Naive thymus-derived CD4-positive, alpha-beta T cell (primary cell): Measurements from ENCODE around the gene ATP6V0E1. TPM values are rescaled to one million over a fixed set of nuclear protein-coding genes. Genes with fewer than 3 reads are reported as not detected.

Source experiments
- ATAC-seq: fragments of 150-1000 bp; cut with Tn5 transposase; 2 replicates; pipeline ENCODE4 v1.10.0; 2021; ENCODE audit warnings: mild to moderate bottlenecking, moderate library complexity
- CTCF ChIA-PET: fragments of 350-600 bp; sonication (Branson Sonifier 250); formaldehyde crosslinking; loops from one replicate; lab custom pipeline; 2021; ENCODE audit warnings: antibody characterized with exemption; lab: Charles Lee
- POLR2A ChIA-PET: fragments of 350-600 bp; sonication (Branson Sonifier 250); formaldehyde crosslinking; loops from one replicate; lab custom pipeline; 2021; ENCODE audit warnings: antibody characterized with exemption, inconsistent platforms; lab: Charles Lee
- DNase-seq, 9 donors: peaks; one replicate each; pipeline versions ENCODE4 v3.0.0 to v3.0.0-alpha.2; 2020 to 2022; ENCODE audit warnings: mixed read lengths in 1 of 9
- H3K27ac ChIP-seq: one replicate; pipeline ENCODE4 v1.7.0; 2013; ENCODE audit warnings: mild to moderate bottlenecking, low read depth, low read length, moderate library complexity
- H3K27me3 ChIP-seq, 2 donors: one replicate each; pipeline ENCODE4 v1.7.0; 2013; ENCODE audit warnings: low read length in 2 of 2, mild to moderate bottlenecking in 2 of 2, moderate library complexity in 2 of 2; ENCODE audit not compliant: control insufficient read depth in 2 of 2, insufficient read depth in 2 of 2
- H3K36me3 ChIP-seq, 3 experiments: 1 replicate in 2 of 3; 2 replicates in 1 of 3; pipeline ENCODE4 v1.7.0; 2013; ENCODE audit warnings: low read length in 3 of 3, mild to moderate bottlenecking in 3 of 3, moderate library complexity in 1 of 3; ENCODE audit not compliant: insufficient read depth in 3 of 3, control insufficient read depth in 2 of 3
- H3K4me1 ChIP-seq, 2 donors: one replicate each; pipeline ENCODE4 v1.7.0; 2013; ENCODE audit warnings: low read length in 2 of 2, mild to moderate bottlenecking in 2 of 2, moderate library complexity in 1 of 2; ENCODE audit not compliant: control insufficient read depth in 2 of 2, insufficient read depth in 2 of 2
- H3K4me3 ChIP-seq: 2 replicates; pipeline ENCODE4 v1.7.0; 2013; ENCODE audit warnings: mild to moderate bottlenecking, low read length
- H3K9me3 ChIP-seq, 3 experiments: 1 replicate in 2 of 3; 2 replicates in 1 of 3; pipeline ENCODE4 v1.7.0; 2013; ENCODE audit warnings: low read length in 3 of 3; ENCODE audit not compliant: control insufficient read depth in 2 of 3
- H3K27ac Mint-ChIP-seq, 9 donors: one replicate each; pipeline ENCODE4 v1.8.0; 2020 to 2022; ENCODE audit warnings: mixed read lengths in 9 of 9, mild to moderate bottlenecking in 8 of 9, moderate library complexity in 5 of 9, inconsistent platforms in 2 of 9
- H3K27me3 Mint-ChIP-seq, 5 donors: one replicate each; pipeline ENCODE4 v1.8.0; 2021 to 2022; ENCODE audit warnings: mixed read lengths in 5 of 5, mild to moderate bottlenecking in 1 of 5
- H3K36me3 Mint-ChIP-seq, 5 donors: one replicate each; pipeline ENCODE4 v1.8.0; 2020 to 2022; ENCODE audit warnings: mixed read lengths in 5 of 5, mild to moderate bottlenecking in 3 of 5, inconsistent platforms in 1 of 5
- H3K4me1 Mint-ChIP-seq, 7 donors: one replicate each; pipeline ENCODE4 v1.8.0; 2020 to 2022; ENCODE audit warnings: mixed read lengths in 7 of 7, mild to moderate bottlenecking in 3 of 7, inconsistent platforms in 1 of 7
- H3K4me3 Mint-ChIP-seq, 10 donors: one replicate each; pipeline ENCODE4 v1.8.0; 2020 to 2022; ENCODE audit warnings: mild to moderate bottlenecking in 10 of 10, mixed read lengths in 10 of 10, moderate library complexity in 6 of 10, inconsistent platforms in 2 of 10
- H3K9me3 Mint-ChIP-seq, 11 donors: one replicate each; pipeline ENCODE4 v1.8.0; 2020 to 2022; ENCODE audit warnings: mixed read lengths in 11 of 11, mild to moderate bottlenecking in 4 of 11, inconsistent platforms in 1 of 11, moderate library complexity in 1 of 11
- intact Hi-C, 2 donors: fragments of 100-400 bp; cut with micrococcal nuclease; formaldehyde crosslinking; loops; one replicate each; pipeline ENCODE4 v1.15.1; 2023
- polyA plus RNA-seq, 2 donors: library from polyadenylated mRNA; unstranded; fragments of 300-500 nt; fragmentation: Illumina TruSeq; gene quantifications; one replicate each; pipeline ENCODE4 v1.2.3, GENCODE V29; 2021
- total RNA-seq, 6 experiments: library from RNA in 5 of 6; stranded (reverse) in 5 of 6; gene quantifications; 1 replicate in 5 of 6; 2 replicates in 1 of 6; pipeline ENCODE4 v1.2.3 and lab custom pipeline; 2021 to 2026

The ATP6V0E1 gene
- total and polyA plus RNA-seq, 7 experiments from 2014 or later: 61.8 to 455 (median 142) TPM

DNA sequence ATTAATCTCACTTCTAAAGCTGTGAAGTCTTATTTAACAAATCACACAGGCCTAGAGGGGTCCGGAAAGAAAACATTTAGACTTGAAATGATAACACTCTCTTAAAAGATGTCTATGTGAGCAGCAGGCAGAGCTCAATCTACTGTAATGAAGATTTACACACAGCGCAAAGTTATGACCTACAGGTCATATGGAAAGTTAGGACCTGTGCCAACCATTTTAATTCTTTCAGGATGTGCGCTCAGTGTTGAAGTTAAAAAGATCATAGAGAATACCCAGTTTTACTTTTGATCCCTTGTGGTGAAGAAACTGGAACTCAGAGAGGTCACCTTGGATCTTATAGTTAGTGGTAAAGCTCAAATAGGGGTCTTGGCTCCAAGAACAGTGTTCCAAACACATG is 69.5 kb downstream of the ATP6V0E1 start:
- no peak for DNase-seq
- Histone ChIP-seq H3K4me1 (peaks cover 10 to 14% of the 10 kb centered on the region in 2 donors), H3K4me3 (no peak overlapping the region), H3K27me3 (peaks cover 0 to 5% of the 10 kb centered on the region in 2 donors), H3K27ac (no peak overlapping the region), H3K36me3 (peaks cover 0 to 6% (median 0%) of the 10 kb centered on the region in 3 experiments), H3K9me3 (no peaks in the 10 kb centered on the region)
- ATAC-seq: no peak
- Mint-ChIP-seq H3K27me3 (peaks cover 0 to 8% (median 0%) of the 10 kb centered on the region in 5 donors), H3K9me3 (no peaks in the 10 kb centered on the region), H3K36me3 (no peaks in the 10 kb centered on the region), H3K4me3 (no peak overlapping the region), H3K4me1 (peaks cover 13 to 42% (median 34%) of the 10 kb centered on the region in 7 donors), H3K27ac (peak overlapping the region in 1 of 9 donors; percentile 41)
- intact Hi-C loops: loop anchor here (10.0 kb wide), 2 partner anchors 218 to 768 kb away; partner anchors contain the start of genes ERGIC1 (in 1 of the 2) and UBTD2 (in 1 of the 2)
- CTCF ChIA-PET: interaction anchor here (1.6 kb wide), 1 partner anchor 18 kb away, joined by 3 read pairs; no protein-coding TSS in a partner anchor
- POLR2A ChIA-PET: interaction anchor here (0.6 to 1.0 kb wide), 2 partner anchors 11 to 99 kb away, joined by 3 to 7 read pairs; no protein-coding TSS in a partner anchor

DNA sequence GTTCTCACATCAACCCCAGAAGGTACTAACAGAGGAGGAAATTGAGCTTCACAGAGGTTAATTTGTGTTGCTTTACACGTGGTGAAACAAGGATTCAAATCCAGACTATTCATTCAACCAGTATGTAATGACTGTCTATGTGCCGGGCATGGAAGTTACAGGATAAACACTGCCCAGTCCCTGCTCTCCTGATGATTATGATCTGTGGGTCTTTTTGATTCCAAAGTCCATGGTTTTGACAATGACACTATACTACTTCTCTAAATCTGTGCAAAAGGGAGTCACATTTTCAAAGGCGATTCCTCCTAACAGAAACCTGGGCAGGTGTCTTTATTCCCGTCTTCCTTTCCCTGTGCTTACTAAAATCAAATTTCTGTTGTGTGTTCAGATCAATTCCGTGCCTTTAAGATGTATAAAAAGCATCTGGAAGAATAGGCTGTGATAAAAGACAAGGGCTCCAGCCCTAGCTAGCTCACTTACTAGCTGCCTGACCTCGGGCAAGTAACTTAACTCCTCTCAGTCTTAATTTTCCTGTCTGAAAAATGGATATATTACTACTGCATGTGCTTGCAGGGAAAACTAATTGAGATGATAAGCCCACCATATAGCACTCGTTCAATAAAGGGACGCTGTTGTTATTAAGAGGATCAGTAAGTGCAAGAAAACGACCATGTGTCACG is 71.6 kb downstream of the ATP6V0E1 start:
- Mint-ChIP-seq H3K4me1 (peaks cover 22 to 55% (median 44%) of the 10 kb centered on the region in 7 donors), H3K27ac (peak overlapping the region; percentile 85 to 98 (median 92)), H3K36me3 (no peaks in the 10 kb centered on the region), H3K4me3 (peak overlapping the region; percentile 86 to 99 (median 92)), H3K9me3 (no peaks in the 10 kb centered on the region), H3K27me3 (peaks cover 0 to 7% (median 0%) of the 10 kb centered on the region in 5 donors)
- Histone ChIP-seq H3K27me3 (peaks cover 0 to 5% of the 10 kb centered on the region in 2 donors), H3K4me1 (peaks cover 22 to 28% of the 10 kb centered on the region in 2 donors), H3K4me3 (peak overlapping the region; percentile 96), H3K9me3 (no peaks in the 10 kb centered on the region), H3K27ac (peak overlapping the region; percentile 97), H3K36me3 (peaks cover 0 to 6% (median 0%) of the 10 kb centered on the region in 3 experiments)
- ATAC-seq: no peak
- intact Hi-C loops: loop anchor here (5.0 to 10.0 kb wide), 4 partner anchors 37 to 1668 kb away; partner anchors contain the start of genes ERGIC1 (in 1 of the 2), NPM1 (in 1 of the 2) and UBTD2 (in 1 of the 2)
- DNase-seq: peak in 1 of 9 donors; percentile 10
- POLR2A ChIA-PET: interaction anchor here (0.7 to 1.9 kb wide), 5 partner anchors 13 to 71 kb away, joined by 3 to 9 read pairs (median 6); no protein-coding TSS in a partner anchor
- CTCF ChIA-PET: interaction anchor here (0.9 to 1.1 kb wide), 3 partner anchors 20 to 121 kb away, joined by 3 to 6 read pairs (median 4); partner anchors contain the start of gene ATP6V0E1

DNA sequence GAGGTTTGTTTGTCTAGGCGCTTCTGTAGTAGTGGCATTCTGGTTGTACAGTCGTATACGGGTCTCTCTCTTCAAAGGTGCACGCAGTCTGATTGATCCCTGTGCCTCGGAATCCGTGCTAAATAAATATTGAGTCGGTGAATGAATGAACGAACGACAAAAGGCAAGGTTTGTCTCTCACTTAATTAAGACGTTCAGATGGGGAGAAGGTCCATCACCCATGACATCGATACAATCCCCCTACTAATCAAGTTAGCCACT is 72.1 kb downstream of the ATP6V0E1 start:
- Histone ChIP-seq H3K4me3 (peak overlapping the region; percentile 96), H3K4me1 (peaks cover 22 to 28% of the 10 kb centered on the region in 2 donors), H3K9me3 (no peaks in the 10 kb centered on the region), H3K27ac (peak overlapping the region; percentile 97), H3K36me3 (peaks cover 0 to 6% (median 0%) of the 10 kb centered on the region in 3 experiments), H3K27me3 (peaks cover 0 to 5% of the 10 kb centered on the region in 2 donors)
- H3K36me3 Mint-ChIP-seq: peaks cover 0 to 3% (median 0%) of the 10 kb centered on the region in 5 donors
- ATAC-seq: no peak
- intact Hi-C loops: loop anchor here (5.0 to 10.0 kb wide), 4 partner anchors 37 to 1668 kb away; partner anchors contain the start of genes ERGIC1 (in 1 of the 2), NPM1 (in 1 of the 2) and UBTD2 (in 1 of the 2)
- ChIA-PET CTCF (interaction anchor here (1.0 kb wide), 1 partner anchor 122 kb away, joined by 6 read pairs; no protein-coding TSS in a partner anchor), POLR2A (interaction anchor here (1.2 to 1.9 kb wide), 3 partner anchors 16 to 71 kb away, joined by 4 to 9 read pairs (median 6); no protein-coding TSS in a partner anchor)
- H3K9me3 Mint-ChIP-seq: no peaks in the 10 kb centered on the region
- peaks cover 0 to 7% (median 0%) of the 10 kb centered on the region in 5 donors for H3K27me3 Mint-ChIP-seq
- peaks cover 22 to 60% (median 49%) of the 10 kb centered on the region in 7 donors for H3K4me1 Mint-ChIP-seq
- peak overlapping the region; percentile 86 to 99 (median 92) for H3K4me3 Mint-ChIP-seq
- peak overlapping the region; percentile 85 to 98 (median 92) for H3K27ac Mint-ChIP-seq
- DNase-seq: no peak

DNA sequence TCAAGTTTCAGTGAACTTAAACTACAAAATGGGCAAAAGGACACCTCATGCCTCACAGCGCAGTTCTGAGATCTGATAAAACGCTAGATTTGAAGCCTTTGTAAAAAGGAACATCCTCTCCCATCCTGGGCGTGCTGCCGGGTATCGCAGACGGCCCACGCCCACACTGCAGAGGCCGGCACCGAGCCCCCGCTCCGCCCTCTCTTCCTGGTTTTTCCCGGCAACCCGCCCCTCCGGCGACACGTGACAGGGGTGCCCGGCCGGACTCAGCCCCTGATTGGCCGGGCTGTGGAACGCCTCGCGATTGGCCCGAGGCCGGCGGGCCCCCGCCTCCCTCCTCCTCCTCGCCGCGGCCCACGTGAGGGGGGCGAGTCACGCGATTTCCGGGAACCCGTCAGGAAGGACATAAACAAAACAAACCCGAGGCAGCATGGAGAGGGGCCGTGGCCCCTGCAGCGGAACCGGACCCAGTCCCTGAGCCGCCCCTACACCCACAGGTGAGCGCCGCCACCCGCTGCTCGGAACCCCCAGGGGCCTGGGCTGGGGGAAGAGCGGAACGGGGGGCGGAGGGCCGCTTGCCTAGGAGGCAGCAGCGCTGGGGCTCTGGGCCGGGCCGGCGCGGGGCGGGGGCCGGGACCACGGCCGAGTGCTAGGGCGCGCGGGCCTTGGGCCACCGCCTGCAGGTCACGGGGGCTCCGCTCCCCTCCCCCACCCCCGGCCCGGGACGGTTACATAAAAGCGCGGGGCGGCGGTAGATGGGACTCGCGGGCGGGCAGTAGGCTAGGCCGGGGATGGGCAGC is 72.6 kb downstream of the ATP6V0E1 start, which contains the start of gene CREBRF:
Gene CREBRF (plus strand): TSS at position 370 of the 800 bp plus-strand sequence. CDS start 24,424 bp downstream, outside the sequence.
- peak; percentile 97 to 99 (median 99) for DNase-seq
- peak; percentile 79 for ATAC-seq
- Histone ChIP-seq H3K9me3 (no peaks in the 10 kb centered on the region), H3K4me3 (peak within 1 kb of the TSS; percentile 96), H3K36me3 (peaks cover 0 to 6% (median 0%) of the 10 kb centered on the region in 3 experiments), H3K27ac (peak within 1 kb of the TSS; percentile 97), H3K4me1 (peaks cover 22 to 28% of the 10 kb centered on the region in 2 donors), H3K27me3 (peaks cover 0 to 5% of the 10 kb centered on the region in 2 donors)
- Mint-ChIP-seq H3K27me3 (peaks cover 0 to 7% (median 0%) of the 10 kb centered on the region in 5 donors), H3K36me3 (peaks cover 0 to 3% (median 0%) of the 10 kb centered on the region in 5 donors), H3K9me3 (no peaks in the 10 kb centered on the region), H3K4me3 (peak within 1 kb of the TSS; percentile 91 to 99 (median 94)), H3K4me1 (peaks cover 22 to 65% (median 54%) of the 10 kb centered on the region in 7 donors), H3K27ac (peak within 1 kb of the TSS; percentile 90 to 98 (median 94))
- intact Hi-C loops: loop anchor here (1.0 to 10.0 kb wide), 13 partner anchors 21 to 1669 kb away; partner anchors contain the start of genes BNIP1 (in 2 of the 2), NPM1 (in 2 of the 2), ERGIC1 (in 1 of the 2) and FBXW11 (in 1 of the 2)
- CTCF ChIA-PET: interaction anchor here (0.7 kb wide), 1 partner anchor 21 kb away, joined by 4 read pairs; no protein-coding TSS in a partner anchor
- POLR2A ChIA-PET: interaction anchor here (0.6 to 2.6 kb wide), 15 partner anchors 9 to 1049 kb away, joined by 3 to 42 read pairs (median 6); partner anchors contain the start of genes ATP6V0E1 and BNIP1

DNA sequence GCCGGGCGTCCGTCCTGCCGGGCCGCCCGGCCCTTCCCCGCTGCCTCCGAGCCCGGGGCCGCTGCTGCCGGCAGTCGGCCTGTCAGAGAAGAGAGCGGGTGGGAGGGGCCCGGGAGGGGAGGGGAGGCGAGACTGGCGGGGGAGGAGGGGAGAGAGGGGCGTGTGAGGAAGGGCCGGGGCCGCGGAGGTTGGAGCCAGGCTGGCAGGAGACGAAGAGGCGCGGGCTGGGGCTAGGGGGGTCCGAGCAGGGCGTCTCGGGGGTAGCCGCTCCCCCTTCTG is 73.2 kb downstream of the ATP6V0E1 start:
- peaks cover 0 to 5% of the 10 kb centered on the region in 2 donors for H3K27me3 ChIP-seq
- peaks cover 0 to 5% (median 0%) of the 10 kb centered on the region in 5 donors for H3K27me3 Mint-ChIP-seq
- H3K4me1 Mint-ChIP-seq: peaks cover 21 to 70% (median 58%) of the 10 kb centered on the region in 7 donors
- intact Hi-C loops: loop anchor here (1.0 to 10.0 kb wide), 19 partner anchors 9 to 1670 kb away; partner anchors contain the start of genes BNIP1 (in 2 of the 2), ERGIC1 (in 2 of the 2), NPM1 (in 2 of the 2) and RPL26L1 (in 2 of the 2)
- no peaks in the 10 kb centered on the region for H3K9me3 Mint-ChIP-seq
- ChIA-PET POLR2A (interaction anchor here (0.6 to 2.6 kb wide), 17 partner anchors 9 to 1050 kb away, joined by 3 to 42 read pairs (median 5); partner anchors contain the start of genes ATP6V0E1, BNIP1 and RPL26L1), CTCF (interaction anchor here (0.7 to 1.4 kb wide), 2 partner anchors 22 to 73 kb away, joined by 4 to 8 read pairs; partner anchors contain the start of gene ATP6V0E1)
- no peak for DNase-seq
- H3K27ac ChIP-seq: peak overlapping the region; percentile 97
- H3K36me3 Mint-ChIP-seq: peaks cover 0 to 3% (median 0%) of the 10 kb centered on the region in 5 donors
- peak overlapping the region; percentile 91 to 97 (median 94) for H3K4me3 Mint-ChIP-seq
- peak overlapping the region; percentile 96 for H3K4me3 ChIP-seq
- ATAC-seq: peak; percentile 66
- peaks cover 22 to 28% of the 10 kb centered on the region in 2 donors for H3K4me1 ChIP-seq
- H3K36me3 ChIP-seq: peaks cover 0 to 6% (median 0%) of the 10 kb centered on the region in 3 experiments
- no peaks in the 10 kb centered on the region for H3K9me3 ChIP-seq
- H3K27ac Mint-ChIP-seq: peak overlapping the region; percentile 90 to 96 (median 94)
